Measurements from ENCODE around the gene WDR46. TPM values are rescaled to one million over a fixed set of nuclear protein-coding genes. Genes with fewer than 3 reads are reported as not detected.
A peak's percentile ranks its signal among the peaks of the same experiment; 100 is the strongest.
"Not testable (repeated sequence)": the region's sequence is repeated elsewhere in the genome, so short reads cannot be mapped to it uniquely, and the experiment has no call there.

WDR46 gene
- total RNA-seq, 6 experiments from 2014 or later = 71.0 to 89.9 (median 74.6) TPM

DNA sequence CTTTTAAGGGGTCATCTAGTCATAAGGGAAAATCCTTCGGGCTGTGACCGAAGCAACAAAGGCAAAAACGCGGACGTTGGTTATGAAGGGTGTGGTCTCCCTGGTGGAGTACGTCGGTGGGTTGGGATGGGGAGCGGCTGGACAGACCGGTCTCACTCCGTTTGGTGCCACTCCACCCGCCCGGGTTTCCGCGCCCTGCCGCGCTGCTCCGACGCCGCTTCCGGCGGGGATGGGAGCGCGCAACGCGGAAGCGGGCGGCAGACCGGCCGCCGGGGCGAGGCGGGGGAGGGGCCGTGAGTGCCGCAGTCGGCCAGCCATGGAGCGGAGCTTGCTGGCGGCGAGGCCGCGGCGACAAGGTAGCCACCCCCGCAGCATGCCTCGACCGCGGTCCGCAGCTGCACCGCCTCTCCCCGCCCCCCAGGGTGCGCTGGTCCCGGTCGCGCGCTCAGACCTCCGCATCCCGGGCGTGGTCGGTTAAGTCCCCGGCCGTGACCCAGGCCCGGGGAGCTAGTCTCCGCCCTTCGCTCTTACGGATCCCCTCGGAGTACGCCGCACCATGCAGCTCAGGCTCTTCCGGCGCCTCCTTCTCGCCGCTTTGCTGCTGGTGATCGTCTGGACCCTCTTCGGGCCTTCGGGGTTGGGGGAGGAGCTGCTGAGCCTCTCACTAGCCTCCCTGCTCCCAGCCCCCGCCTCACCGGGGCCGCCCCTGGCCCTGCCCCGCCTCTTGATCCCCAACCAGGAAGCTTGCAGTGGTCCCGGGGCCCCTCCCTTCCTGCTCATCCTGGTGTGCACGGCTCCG lies 12.0 kb downstream of the WDR46 start, which contains the start of gene B3GALT4:
Gene B3GALT4 (plus strand): TSS at position 260 of the 799 bp plus-strand sequence. CDS start 297 bp downstream, at position 557.
- H3K4me3 Mint-ChIP-seq = peak within 1 kb of the TSS; percentile 97
- TF ChIP-seq, protein P1, sequence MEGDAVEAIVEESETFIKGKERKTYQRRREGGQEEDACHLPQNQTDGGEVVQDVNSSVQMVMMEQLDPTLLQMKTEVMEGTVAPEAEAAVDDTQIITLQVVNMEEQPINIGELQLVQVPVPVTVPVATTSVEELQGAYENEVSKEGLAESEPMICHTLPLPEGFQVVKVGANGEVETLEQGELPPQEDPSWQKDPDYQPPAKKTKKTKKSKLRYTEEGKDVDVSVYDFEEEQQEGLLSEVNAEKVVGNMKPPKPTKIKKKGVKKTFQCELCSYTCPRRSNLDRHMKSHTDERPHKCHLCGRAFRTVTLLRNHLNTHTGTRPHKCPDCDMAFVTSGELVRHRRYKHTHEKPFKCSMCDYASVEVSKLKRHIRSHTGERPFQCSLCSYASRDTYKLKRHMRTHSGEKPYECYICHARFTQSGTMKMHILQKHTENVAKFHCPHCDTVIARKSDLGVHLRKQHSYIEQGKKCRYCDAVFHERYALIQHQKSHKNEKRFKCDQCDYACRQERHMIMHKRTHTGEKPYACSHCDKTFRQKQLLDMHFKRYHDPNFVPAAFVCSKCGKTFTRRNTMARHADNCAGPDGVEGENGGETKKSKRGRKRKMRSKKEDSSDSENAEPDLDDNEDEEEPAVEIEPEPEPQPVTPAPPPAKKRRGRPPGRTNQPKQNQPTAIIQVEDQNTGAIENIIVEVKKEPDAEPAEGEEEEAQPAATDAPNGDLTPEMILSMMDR (IDR thresholded peaks at IDR 0.05) = peak; percentile 76
- H3K27me3 Mint-ChIP-seq (ENCODE audit: insufficient read depth) = peaks cover 22% of the 10 kb centered on the region
- H3K4me1 Mint-ChIP-seq (ENCODE audit: low read depth) = peaks cover 47% of the 10 kb centered on the region
- H3K27ac Mint-ChIP-seq = peak within 1 kb of the TSS; percentile 99
- peaks cover 10% of the 10 kb centered on the region for H3K9me3 Mint-ChIP-seq
- peak; percentile 58 for DNase-seq
- peaks cover 46% of the 10 kb centered on the region for H3K36me3 Mint-ChIP-seq (ENCODE audit: low read depth)

DNA sequence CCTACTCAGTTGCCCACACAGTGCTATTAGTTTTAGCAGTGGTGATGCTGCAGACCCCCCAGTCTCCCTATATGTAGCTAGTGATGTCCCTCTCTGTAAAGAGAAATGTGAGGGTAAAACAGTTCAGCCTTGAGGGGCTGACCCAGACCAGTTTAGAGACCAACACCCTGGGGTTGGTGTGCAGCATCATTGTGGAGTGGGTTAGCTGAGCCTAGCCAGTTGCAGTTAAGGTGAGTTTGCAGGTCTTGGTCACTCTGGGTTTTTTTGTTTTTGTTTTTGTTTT lies 12.5 kb downstream of the WDR46 start:
- Mint-ChIP-seq H3K4me1 (ENCODE audit: low read depth) (peaks cover 47% of the 10 kb centered on the region), H3K4me3 (peak overlapping the region; percentile 97), H3K27me3 (ENCODE audit: insufficient read depth) (peaks cover 25% of the 10 kb centered on the region), H3K9me3 (peaks cover 14% of the 10 kb centered on the region), H3K36me3 (ENCODE audit: low read depth) (peaks cover 48% of the 10 kb centered on the region), H3K27ac (peak overlapping the region; percentile 99)
- TF ChIP-seq, protein P1 (IDR thresholded peaks at IDR 0.05) = no peak
- no peak for DNase-seq

DNA sequence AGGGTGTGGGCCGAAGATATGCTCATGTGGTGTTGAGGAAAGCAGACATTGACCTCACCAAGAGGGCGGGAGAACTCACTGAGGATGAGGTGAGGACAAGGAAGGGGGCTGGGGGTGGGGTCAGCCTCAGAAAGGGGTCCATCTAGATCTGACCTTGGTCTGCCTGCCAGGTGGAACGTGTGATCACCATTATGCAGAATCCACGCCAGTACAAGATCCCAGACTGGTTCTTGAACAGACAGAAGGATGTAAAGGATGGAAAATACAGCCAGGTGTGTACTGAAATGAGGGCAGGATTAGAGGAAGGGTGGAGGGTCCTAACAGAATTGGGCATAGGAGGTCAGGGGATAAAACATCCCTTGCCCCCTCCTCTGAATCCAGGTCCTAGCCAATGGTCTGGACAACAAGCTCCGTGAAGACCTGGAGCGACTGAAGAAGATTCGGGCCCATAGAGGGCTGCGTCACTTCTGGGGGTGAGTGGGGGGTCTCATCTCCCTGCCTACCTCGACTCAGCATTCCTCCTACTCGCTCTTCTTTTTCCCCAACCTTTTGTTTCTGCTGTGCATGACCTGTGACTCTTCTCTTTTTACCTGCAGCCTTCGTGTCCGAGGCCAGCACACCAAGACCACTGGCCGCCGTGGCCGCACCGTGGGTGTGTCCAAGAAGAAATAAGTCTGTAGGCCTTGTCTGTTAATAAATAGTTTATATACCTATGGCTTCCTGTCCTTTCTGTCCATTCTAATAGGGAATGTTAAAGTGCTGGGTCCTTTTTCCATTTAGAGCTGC lies 13.1 kb downstream of the WDR46 start:
- Mint-ChIP-seq H3K36me3 (ENCODE audit: low read depth) (peaks cover 48% of the 10 kb centered on the region), H3K27ac (peak overlapping the region; percentile 99), H3K9me3 (peaks cover 14% of the 10 kb centered on the region), H3K4me1 (ENCODE audit: low read depth) (peaks cover 47% of the 10 kb centered on the region), H3K27me3 (ENCODE audit: insufficient read depth) (peaks cover 25% of the 10 kb centered on the region), H3K4me3 (peak overlapping the region; percentile 97)
- DNase-seq = not testable (repeated sequence)

DNA sequence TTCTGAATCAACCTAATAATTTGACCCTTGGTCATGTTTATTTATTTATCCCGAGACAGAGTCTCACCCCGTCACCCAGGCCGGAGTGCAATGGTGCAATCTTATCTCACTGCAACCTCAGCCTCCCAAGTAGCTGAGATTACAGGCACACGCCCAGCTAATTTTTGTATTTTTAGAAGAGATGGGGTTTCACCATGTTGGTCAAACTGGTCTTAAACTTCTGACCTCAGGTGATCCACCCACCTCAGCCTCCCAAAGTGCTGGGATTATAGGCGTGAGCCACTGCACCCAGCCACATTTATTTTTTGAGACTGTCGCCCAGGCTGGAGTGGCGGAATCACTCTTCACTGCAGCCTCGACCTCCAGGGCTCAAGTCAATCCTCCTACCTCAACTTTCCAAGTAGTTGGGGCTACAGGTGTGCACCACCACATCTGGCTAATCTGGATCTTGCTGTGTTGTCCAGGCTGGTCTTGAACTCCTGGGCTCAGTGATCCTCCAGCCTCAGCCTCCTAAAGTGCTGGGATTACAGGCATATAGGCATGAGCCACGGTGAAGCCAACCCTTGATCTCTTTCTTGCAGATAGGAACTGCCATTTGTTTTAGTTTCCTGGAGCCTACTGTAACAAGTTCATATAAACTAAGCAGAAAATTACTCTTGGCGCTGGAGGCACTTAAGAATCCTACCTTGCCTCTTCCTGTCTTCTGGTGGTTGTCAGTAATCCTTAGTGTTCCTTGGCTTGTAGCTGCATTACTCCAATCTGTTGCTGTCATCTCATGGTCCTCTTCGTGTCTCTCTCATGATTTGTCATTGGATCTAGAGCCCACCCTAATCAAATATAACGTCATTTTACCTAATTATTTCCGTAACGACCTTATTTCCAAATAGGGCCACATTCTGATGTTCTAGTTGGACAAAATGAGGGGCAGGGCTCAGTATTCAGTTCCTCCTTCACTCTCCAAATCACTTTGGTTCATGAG lies 14.8 kb downstream of the WDR46 start:
- Mint-ChIP-seq H3K4me1 (ENCODE audit: low read depth) (peaks cover 60% of the 10 kb centered on the region), H3K9me3 (peaks cover 14% of the 10 kb centered on the region), H3K4me3 (peak overlapping the region; percentile 97), H3K27me3 (ENCODE audit: insufficient read depth) (peaks cover 27% of the 10 kb centered on the region), H3K27ac (peak overlapping the region; percentile 99), H3K36me3 (ENCODE audit: low read depth) (peaks cover 58% of the 10 kb centered on the region)
- DNase-seq = no peak
- TF ChIP-seq, protein P1 (IDR thresholded peaks at IDR 0.05) = no peak

DNA sequence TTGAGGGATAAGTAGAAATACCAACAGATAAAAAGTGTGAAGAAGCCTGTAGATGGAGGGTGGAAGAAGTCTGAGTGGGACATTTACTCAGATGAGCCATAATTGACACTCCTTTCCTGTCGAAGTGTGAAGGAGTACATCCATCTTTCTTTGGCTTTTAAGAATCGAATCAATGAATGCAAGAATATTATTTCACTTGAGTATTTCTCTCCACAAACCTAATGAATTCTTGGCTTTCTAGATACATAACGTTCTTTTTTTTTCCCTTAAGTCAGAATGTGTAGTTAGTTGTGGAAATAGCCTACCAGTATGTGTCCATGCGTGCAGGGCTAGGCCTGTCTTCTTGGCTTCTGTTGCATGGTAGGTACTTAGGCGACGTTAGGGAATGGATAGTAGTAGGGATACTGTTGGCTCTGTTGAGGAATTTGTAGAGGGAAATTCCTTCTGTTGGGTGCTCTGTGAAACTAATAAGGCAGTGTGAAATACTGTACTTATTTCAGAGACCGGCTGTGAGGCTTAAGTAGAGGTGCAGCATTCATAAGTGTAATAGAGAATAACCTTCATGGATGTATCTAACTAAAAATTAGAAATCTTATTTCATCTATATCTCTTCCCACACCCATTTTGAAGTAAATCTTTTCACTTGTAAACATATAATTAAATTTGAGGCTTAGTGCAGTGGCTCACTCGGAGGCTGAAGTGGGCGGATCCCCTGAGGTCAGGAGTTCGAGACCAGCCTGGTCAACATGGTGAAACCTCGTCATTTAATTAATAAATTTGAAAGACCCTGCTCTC lies 15.7 kb downstream of the WDR46 start:
- peaks cover 58% of the 10 kb centered on the region for H3K36me3 Mint-ChIP-seq (ENCODE audit: low read depth)
- H3K27me3 Mint-ChIP-seq (ENCODE audit: insufficient read depth) = peaks cover 27% of the 10 kb centered on the region
- TF ChIP-seq, protein P1 (IDR thresholded peaks at IDR 0.05) = no peak
- peak overlapping the region; percentile 99 for H3K27ac Mint-ChIP-seq
- peaks cover 60% of the 10 kb centered on the region for H3K4me1 Mint-ChIP-seq (ENCODE audit: low read depth)
- peaks cover 14% of the 10 kb centered on the region for H3K9me3 Mint-ChIP-seq
- peak overlapping the region; percentile 97 for H3K4me3 Mint-ChIP-seq
- DNase-seq = no peak

Data from HFFc6 (cell line).